ENCODE data around the gene BABAM2. TPM values are rescaled to one million over a fixed set of nuclear protein-coding genes. Genes with fewer than 3 reads are reported as not detected.
"Not testable (repeated sequence)": the region's sequence is repeated elsewhere in the genome, so short reads cannot be mapped to it uniquely, and the experiment has no call there.

BABAM2 gene
- total RNA-seq, 1 experiment from 2014 or later = 27.1 TPM

DNA sequence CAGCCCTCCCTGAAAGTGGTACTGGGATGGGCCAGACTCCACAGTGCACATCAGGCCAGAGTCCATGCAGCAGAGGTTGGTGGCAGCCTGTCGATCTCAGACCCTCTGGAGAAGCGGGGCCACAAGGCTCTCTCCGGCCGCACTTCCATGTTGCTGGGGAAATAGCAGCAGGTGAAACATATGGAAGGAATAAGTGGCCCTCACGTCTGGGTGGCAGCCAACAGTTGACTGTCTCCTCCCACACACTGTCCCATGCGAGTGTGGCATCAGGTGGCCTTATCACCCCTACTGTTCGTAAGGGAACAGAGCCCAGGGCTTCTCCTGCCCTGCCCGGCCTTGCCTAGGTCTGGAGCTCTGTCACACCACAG, 444.0 kb downstream of the BABAM2 start:
- H3K4me1 Mint-ChIP-seq = peaks cover 11 to 16% of the 10 kb centered on the region in 2 experiments
- Histone ChIP-seq H3K9me3 (ENCODE audit: control insufficient read depth, low read depth, low read length) (no peaks in the 10 kb centered on the region), H3K23ac (ENCODE audit: insufficient read length, low read depth, low read length) (no peak overlapping the region), H3K4me1 (ENCODE audit: insufficient read depth, low read length) (no peaks in the 10 kb centered on the region), H2BK15ac (ENCODE audit: low read depth, low read length) (no peak overlapping the region), H3K27me3 (ENCODE audit: insufficient read depth, low read length) (no peaks in the 10 kb centered on the region), H2AK5ac (ENCODE audit: insufficient read length, low read length) (no peak overlapping the region), H2BK120ac (ENCODE audit: low read depth, low read length, poor library complexity, severe bottlenecking) (no peak overlapping the region), H4K5ac (ENCODE audit: insufficient read length, low read depth, low read length) (no peak overlapping the region), H2AFZ (ENCODE audit: low read length) (no peak overlapping the region), H3K4me2 (ENCODE audit: insufficient read depth, insufficient read length, low read length) (no peak overlapping the region), H4K91ac (ENCODE audit: insufficient read length, low read depth, low read length) (no peak overlapping the region), H2BK20ac (ENCODE audit: low read depth, low read length, poor library complexity, severe bottlenecking) (no peak overlapping the region), H3K9ac (ENCODE audit: extremely low read depth, insufficient read length, low read length) (no peak overlapping the region), H3K56ac (ENCODE audit: insufficient read length, low read depth, low read length) (no peak overlapping the region), H2BK5ac (ENCODE audit: insufficient read length, low read length) (no peak overlapping the region), H3K79me2 (ENCODE audit: insufficient read depth, low read length) (no peaks in the 10 kb centered on the region), H3K18ac (ENCODE audit: insufficient read length, low read depth, low read length) (no peak overlapping the region), H3K27ac (ENCODE audit: insufficient read length, low read depth, low read length) (no peak overlapping the region), H3K79me1 (ENCODE audit: insufficient read depth, low read depth, low read length, poor library complexity, severe bottlenecking) (no peaks in the 10 kb centered on the region), H4K8ac (replicated peaks; ENCODE audit: insufficient read length, low read depth, low read length) (no peak overlapping the region), H3T11ph (ENCODE audit: low read length) (no peak overlapping the region), H2BK12ac (ENCODE audit: insufficient read length, low read depth, low read length) (no peak overlapping the region), H3K14ac (ENCODE audit: insufficient read depth, low read length) (no peak overlapping the region; the same call in 1 of the 2 replicates), H3K23me2 (ENCODE audit: insufficient read length, low read depth, low read length, poor library complexity, severe bottlenecking) (no peaks in the 10 kb centered on the region), H4K20me1 (ENCODE audit: control insufficient read depth, insufficient read depth, insufficient read length) (no peaks in the 10 kb centered on the region), H3K4ac (ENCODE audit: low read depth, low read length) (no peak overlapping the region)
- no peaks in the 10 kb centered on the region; a peak in 1 of 7 replicates for H3K36me3 Mint-ChIP-seq (ENCODE audit: insufficient read depth in 1 of 3, low read depth in 3 of 3)
- H3K27me3 Mint-ChIP-seq (ENCODE audit: low read depth) = peaks cover 1% of the 10 kb centered on the region; the same call in 1 of the 2 replicates
- no CpG with 5 or more reads among the region's 8 CpGs for WGBS (ENCODE audit: extremely low coverage, insufficient read length, low lambda C conversion rate)
- no peaks in the 10 kb centered on the region; a peak in 1 of 5 replicates for H3K9me3 Mint-ChIP-seq
- no peak for DNase-seq
- no peak for TF ChIP-seq CTCF (conservative IDR thresholded peaks at IDR 0.05)
- no peak overlapping the region for H3K4me3 Mint-ChIP-seq
- peak overlapping the region in 1 of 3 experiments; percentile 25; a peak in 2 of 7 replicates for H3K27ac Mint-ChIP-seq

- not testable (repeated sequence) for H2AFZ ChIP-seq (ENCODE audit: low read length); H3K79me2 ChIP-seq (ENCODE audit: insufficient read depth, low read length); H3K23me2 ChIP-seq (ENCODE audit: insufficient read length, low read depth, low read length, poor library complexity, severe bottlenecking); H3K27ac ChIP-seq (ENCODE audit: insufficient read length, low read depth, low read length); H3K18ac ChIP-seq (ENCODE audit: insufficient read length, low read depth, low read length); H3K4ac ChIP-seq (ENCODE audit: low read depth, low read length); H2AK5ac ChIP-seq (ENCODE audit: insufficient read length, low read length); H3K9me3 ChIP-seq (ENCODE audit: control insufficient read depth, low read depth, low read length); H3K27me3 Mint-ChIP-seq (ENCODE audit: low read depth); H3K9ac ChIP-seq (ENCODE audit: extremely low read depth, insufficient read length, low read length); H3K23ac ChIP-seq (ENCODE audit: insufficient read length, low read depth, low read length); H2BK5ac ChIP-seq (ENCODE audit: insufficient read length, low read length); H3K36me3 Mint-ChIP-seq (ENCODE audit: insufficient read depth in 1 of 3, low read depth in 3 of 3); H4K8ac ChIP-seq (replicated peaks; ENCODE audit: insufficient read length, low read depth, low read length); H3K14ac ChIP-seq (ENCODE audit: insufficient read depth, low read length); DNase-seq; H4K5ac ChIP-seq (ENCODE audit: insufficient read length, low read depth, low read length); H2BK120ac ChIP-seq (ENCODE audit: low read depth, low read length, poor library complexity, severe bottlenecking); H3K4me3 Mint-ChIP-seq; H3K56ac ChIP-seq (ENCODE audit: insufficient read length, low read depth, low read length); H3K9me3 Mint-ChIP-seq; H2BK20ac ChIP-seq (ENCODE audit: low read depth, low read length, poor library complexity, severe bottlenecking); H2BK12ac ChIP-seq (ENCODE audit: insufficient read length, low read depth, low read length); H2BK15ac ChIP-seq (ENCODE audit: low read depth, low read length); H3K79me1 ChIP-seq (ENCODE audit: insufficient read depth, low read depth, low read length, poor library complexity, severe bottlenecking); H4K91ac ChIP-seq (ENCODE audit: insufficient read length, low read depth, low read length); H3K27me3 ChIP-seq (ENCODE audit: insufficient read depth, low read length); H4K20me1 ChIP-seq (ENCODE audit: control insufficient read depth, insufficient read depth, insufficient read length); H3T11ph ChIP-seq (ENCODE audit: low read length); H3K4me2 ChIP-seq (ENCODE audit: insufficient read depth, insufficient read length, low read length); H3K4me1 ChIP-seq (ENCODE audit: insufficient read depth, low read length)
- H3K4me1 Mint-ChIP-seq = peaks cover 11 to 16% of the 10 kb centered on the region in 2 experiments
- no CpG with 5 or more reads among the region's 11 CpGs for WGBS (ENCODE audit: extremely low coverage, insufficient read length, low lambda C conversion rate)
- H3K27ac Mint-ChIP-seq = peak overlapping the region in 1 of 3 experiments; percentile 35; a peak in 1 of 7 replicates
Measured at GRCh38 chr2:28335265-28335664, 444.7 kb downstream of the BABAM2 start.

Data from H9 (cell line).